Stimulated activated CD4-positive, alpha-beta T cell treated with anti-CD3 and anti-CD28 coated beads, Interleukin-1b, Interleukin-23, amount 100 ng/mL, for 1 hour (primary cell): ENCODE data around the gene MCM3AP.
"Not testable (repeated sequence)": the region's sequence is repeated elsewhere in the genome, so short reads cannot be mapped to it uniquely, and the experiment has no call there.

Experiments
- DNase-seq, 2 donors: peaks; one replicate each; pipeline ENCODE4 v3.0.0-alpha.2; 2020; ENCODE audit warnings: low read depth in 2 of 2

MCM3AP gene

GRCh38 chr21:46311568-46311967, 26.2 kb upstream of the MCM3AP start:
- no peak for DNase-seq

GRCh38 chr21:46310260-46310659, 24.8 kb upstream of the MCM3AP start:
- not testable (repeated sequence) for DNase-seq

GRCh38 chr21:46308431-46308830, 23.0 kb upstream of the MCM3AP start:
- DNase-seq: no peak

- no peak for DNase-seq
Observed at GRCh38 chr21:46307625-46308024, 22.2 kb upstream of the MCM3AP start.

- no peak for DNase-seq
Observed at GRCh38 chr21:46304955-46305354, 19.5 kb upstream of the MCM3AP start.

GRCh38 chr21:46304437-46304836, 19.0 kb upstream of the MCM3AP start:
- no peak for DNase-seq

- DNase-seq: no peak
Observed at GRCh38 chr21:46301759-46302158, 16.3 kb upstream of the MCM3AP start.

GRCh38 chr21:46299167-46299566, 13.8 kb upstream of the MCM3AP start:
- no peak for DNase-seq

GRCh38 chr21:46297338-46298271, 12.2 kb upstream of the MCM3AP start:
- DNase-seq: no peak

GRCh38 chr21:46295996-46296752, 10.8 kb upstream of the MCM3AP start:
- DNase-seq: peak in 1 of 2 donors; percentile 17

- no peak for DNase-seq
Observed at GRCh38 chr21:46295177-46295770, 9.9 kb upstream of the MCM3AP start.

- DNase-seq: no peak
Observed at GRCh38 chr21:46294647-46295176, 9.3 kb upstream of the MCM3AP start.

GRCh38 chr21:46291561-46291960, 6.2 kb upstream of the MCM3AP start:
- no peak for DNase-seq

GRCh38 chr21:46289655-46290179, 4.3 kb upstream of the MCM3AP start:
- no peak for DNase-seq

GRCh38 chr21:46287541-46287940, 2.1 kb upstream of the MCM3AP start:
- no peak for DNase-seq

- no peak for DNase-seq
Observed at GRCh38 chr21:46286648-46287002, 1.2 kb upstream of the MCM3AP start.

GRCh38 chr21:46285761-46286647, 593 bp upstream of the MCM3AP start, which contains the start of gene YBEY:
TSS of gene YBEY (plus strand) at chr21:46286342. CDS start at chr21:46286914, 572 bp downstream.
- DNase-seq: peak; percentile 56 to 73

GRCh38 chr21:46284733-46285132, 678 bp downstream of the MCM3AP start:
- no peak for DNase-seq

- no peak for DNase-seq
Observed at GRCh38 chr21:46284077-46284644, 1.2 kb downstream of the MCM3AP start.

GRCh38 chr21:46274797-46275390, 10.5 kb downstream of the MCM3AP start:
- no peak for DNase-seq
